Ovary (tissue), 3 donors: ENCODE data around the gene GATD1.

ENCODE experiments used
- CTCF ChIP-seq, 3 donors: fragments of 450-650 bp in 2 of 3; fragments of 200-600 bp in 1 of 3; IDR thresholded peaks; one replicate each; pipeline versions ENCODE4 v1.5.1 to v1.8.0; 2016 to 2022; ENCODE audit warnings: antibody characterized with exemption in 3 of 3, mild to moderate bottlenecking in 1 of 3
- EP300 ChIP-seq: sonication (generic); formaldehyde crosslinking; IDR thresholded peaks from one replicate; pipeline ENCODE4 v1.6.1; 2017; ENCODE audit warnings: antibody characterized with exemption
- POLR2A ChIP-seq: fragments of 450-650 bp; IDR thresholded peaks from one replicate; pipeline ENCODE4 v1.6.1; 2017; ENCODE audit warnings: antibody characterized with exemption, mild to moderate bottlenecking, moderate library complexity
- donor health status: DM: no; HTN: no; CAD: no.

- TF ChIP-seq CTCF (IDR thresholded peaks at IDR 0.05), result no peak
- TF ChIP-seq POLR2A, result no peak
- no peak for TF ChIP-seq EP300
Observed at GRCh38 chr11:813072-813455, 35.8 kb upstream of the GATD1 start.
